GM20000 (cell line): ENCODE measurements around the gene SLCO1A2.
"Not testable (repeated sequence)": the region's sequence is repeated elsewhere in the genome, so short reads cannot be mapped to it uniquely, and the experiment has no call there.

Experiments
- DNase-seq: peaks from one replicate; pipeline ENCODE4 v3.0.0; 2012; ENCODE audit warnings: low spot score
- CTCF ChIP-seq: IDR thresholded peaks from 2 replicates; pipeline ENCODE4 v1.5.1; 2012; ENCODE audit warnings: mild to moderate bottlenecking, control low read depth; ENCODE audit errors: extremely low read depth, missing control alignments

Gene SLCO1A2

GRCh38 chr12:21334771-21335325 is at the start of gene SLCO1A2:
Gene SLCO1A2, minus strand, starts transcription at chr12:21334917. Its CDS starts 270 bp downstream, at chr12:21334647.
- DNase-seq = no peak
- TF ChIP-seq CTCF = no peak

- no peak for TF ChIP-seq CTCF
- DNase-seq = no peak
Measured at GRCh38 chr12:21384261-21384660, 49.5 kb upstream of the SLCO1A2 start.

GRCh38 chr12:21381320-21381719 is 46.6 kb upstream of the SLCO1A2 start:
- not testable (repeated sequence) for DNase-seq

GRCh38 chr12:21379218-21379617 is 44.5 kb upstream of the SLCO1A2 start:
- no peak for DNase-seq
- TF ChIP-seq CTCF = no peak

GRCh38 chr12:21372602-21373001 is 37.9 kb upstream of the SLCO1A2 start, which contains the start of gene IAPP:
Gene IAPP, plus strand, starts transcription at chr12:21372902. Its CDS starts 450 bp downstream, at chr12:21373352.
- DNase-seq = no peak
- TF ChIP-seq CTCF = no peak

GRCh38 chr12:21370845-21371449 is 36.2 kb upstream of the SLCO1A2 start:
- TF ChIP-seq CTCF = no peak
- no peak for DNase-seq

GRCh38 chr12:21369141-21369980 is 34.6 kb upstream of the SLCO1A2 start:
- no peak for DNase-seq
- TF ChIP-seq CTCF = no peak

- not testable (repeated sequence) for DNase-seq
Measured at GRCh38 chr12:21360632-21361031, 25.9 kb upstream of the SLCO1A2 start.
